A204.1 (cell line): ENCODE measurements around the gene TRAT1.
"Not testable (repeated sequence)": the region's sequence is repeated elsewhere in the genome, so short reads cannot be mapped to it uniquely, and the experiment has no call there.

ENCODE experiments used
- FAIRE-seq: peaks from 2 replicates; lab custom pipeline; 2012; peaks lifted over from hg19 to GRCh38; lab: Jason Lieb, UNC

Gene TRAT1, protein sequence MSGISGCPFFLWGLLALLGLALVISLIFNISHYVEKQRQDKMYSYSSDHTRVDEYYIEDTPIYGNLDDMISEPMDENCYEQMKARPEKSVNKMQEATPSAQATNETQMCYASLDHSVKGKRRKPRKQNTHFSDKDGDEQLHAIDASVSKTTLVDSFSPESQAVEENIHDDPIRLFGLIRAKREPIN

DNA sequence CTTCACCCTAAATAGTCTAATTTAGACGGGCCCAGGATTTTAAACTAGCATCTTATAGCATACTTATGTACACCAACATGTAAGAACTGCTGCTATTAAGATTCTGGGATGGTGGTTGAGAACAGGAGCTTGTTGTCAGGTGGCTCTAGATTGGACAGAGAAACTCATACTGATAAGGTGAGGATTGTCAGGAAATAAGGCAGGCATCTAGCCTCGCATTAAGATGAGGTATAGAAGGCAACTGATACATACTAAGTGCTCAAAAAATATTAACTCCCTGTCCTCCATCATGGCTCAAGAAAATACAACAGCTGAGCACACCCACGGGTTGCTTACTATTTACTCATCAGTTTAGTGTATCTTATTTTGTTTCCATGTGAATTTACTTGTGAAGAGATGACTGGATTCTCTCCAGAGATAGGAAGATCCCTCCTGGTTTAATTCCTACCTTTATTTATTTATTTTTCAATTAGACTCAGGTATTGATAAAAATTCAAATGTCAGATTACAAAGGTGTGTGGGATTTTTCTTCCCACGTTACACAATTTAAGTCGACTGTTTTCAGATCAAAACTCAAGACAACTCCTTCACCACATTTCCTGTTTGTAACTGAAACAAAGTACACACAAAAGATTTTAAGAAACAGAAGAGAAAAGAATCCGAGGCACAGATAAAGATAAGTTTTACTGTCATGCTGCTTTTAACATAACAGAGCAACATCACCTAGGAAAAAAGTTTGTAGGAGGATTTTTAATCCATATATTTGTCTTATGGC is at the start of gene TRAT1:
TRAT1 (plus strand) TSS at position 664 of the 775 bp plus-strand sequence. CDS start 142 bp downstream, outside the sequence.
- no peak for FAIRE-seq

DNA sequence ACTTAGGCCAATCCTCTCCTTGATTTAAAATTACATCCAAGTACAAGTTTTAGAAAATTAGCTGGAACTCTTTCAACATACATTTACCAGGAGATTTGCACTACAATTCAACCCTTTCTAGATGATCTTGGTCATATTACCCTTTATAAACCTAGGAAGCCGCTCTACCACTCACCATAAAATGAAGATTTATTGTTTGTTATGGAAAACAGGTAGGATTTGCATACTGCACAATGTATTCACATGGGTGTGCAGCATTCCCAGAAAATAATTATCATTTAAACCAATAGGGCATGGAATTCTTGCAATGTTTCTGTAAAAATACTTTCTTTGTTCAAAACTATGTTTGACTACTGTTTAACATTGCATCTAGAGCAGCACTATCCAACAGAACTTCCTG is 46.9 kb upstream of the TRAT1 start:
- FAIRE-seq: no peak

DNA sequence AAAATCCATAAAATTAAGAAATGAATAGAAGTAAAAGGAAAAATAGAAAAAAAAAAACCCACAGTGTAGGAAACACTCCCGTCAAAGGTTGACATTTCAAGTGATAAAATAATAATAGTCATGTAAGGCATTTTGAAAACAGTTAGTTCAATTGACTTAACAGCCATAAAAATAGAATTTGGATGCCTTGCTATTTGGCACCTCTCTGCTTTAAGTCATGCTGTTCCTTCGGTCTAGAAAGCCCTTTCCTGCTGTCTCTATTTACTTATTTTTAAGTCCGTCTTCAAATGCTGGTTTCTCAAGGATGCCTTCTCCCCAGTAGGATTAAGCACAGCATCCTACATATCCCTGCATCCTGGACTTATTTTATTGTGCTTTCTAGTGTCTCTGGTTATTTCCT is 43.1 kb upstream of the TRAT1 start:
- no peak for FAIRE-seq

DNA sequence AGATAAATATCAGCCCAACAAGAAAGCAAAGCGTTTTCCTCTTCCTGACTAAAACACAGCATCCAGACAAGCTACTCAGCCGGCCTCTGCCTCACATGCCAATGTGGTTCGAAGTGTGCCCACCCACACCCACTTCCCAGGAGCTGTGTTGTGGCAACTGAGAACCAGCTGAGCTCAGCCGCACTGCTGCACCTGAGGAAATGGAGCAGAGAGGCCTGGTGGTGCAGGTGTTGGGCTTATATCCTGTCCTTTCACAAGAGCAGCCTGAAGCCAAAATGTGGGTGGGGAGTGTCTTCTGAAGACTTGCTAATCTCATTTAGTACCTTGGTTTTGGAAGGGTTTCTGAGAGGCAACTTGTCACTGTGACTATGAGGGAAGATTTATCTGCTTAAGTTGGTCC is 42.4 kb upstream of the TRAT1 start:
- no peak for FAIRE-seq

DNA sequence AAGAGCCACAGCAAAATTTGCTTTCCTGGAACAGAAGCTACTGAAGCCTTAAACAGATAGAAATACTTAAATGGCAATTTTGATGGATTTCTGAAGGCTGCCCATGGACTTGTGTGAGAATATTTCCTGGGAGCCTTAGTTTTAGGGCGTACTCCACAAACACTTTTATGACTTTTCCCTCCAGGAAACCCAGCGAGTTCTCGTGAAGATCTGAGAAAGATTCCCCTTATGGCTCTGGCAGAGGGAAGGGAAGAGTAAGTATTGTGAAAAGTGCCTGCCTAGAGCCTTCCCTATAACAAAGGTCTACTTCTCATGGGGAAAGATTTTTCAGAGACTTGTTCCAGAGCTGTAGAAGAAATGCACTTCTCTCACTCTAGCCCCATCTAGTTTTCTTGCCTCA is 31.1 kb upstream of the TRAT1 start:
- no peak for FAIRE-seq

DNA sequence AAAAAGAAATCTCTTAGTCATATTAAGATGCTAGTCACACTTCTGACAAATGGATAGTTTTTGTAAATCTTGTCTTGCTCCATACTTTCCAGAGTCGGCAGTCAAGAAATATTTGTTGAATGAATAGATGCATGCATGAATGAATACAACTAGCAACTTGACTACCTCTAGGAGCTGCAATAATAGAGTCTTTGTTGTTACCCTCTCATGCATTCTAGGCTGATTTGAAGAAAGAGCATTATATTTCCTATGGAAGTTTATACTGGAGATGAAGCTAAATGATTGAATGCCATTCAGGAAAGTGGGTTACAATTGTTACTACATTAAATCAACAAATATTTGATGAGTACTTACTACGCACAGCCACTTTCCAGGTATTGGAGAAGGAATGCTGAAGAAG is 18.1 kb upstream of the TRAT1 start:
- FAIRE-seq: no peak

DNA sequence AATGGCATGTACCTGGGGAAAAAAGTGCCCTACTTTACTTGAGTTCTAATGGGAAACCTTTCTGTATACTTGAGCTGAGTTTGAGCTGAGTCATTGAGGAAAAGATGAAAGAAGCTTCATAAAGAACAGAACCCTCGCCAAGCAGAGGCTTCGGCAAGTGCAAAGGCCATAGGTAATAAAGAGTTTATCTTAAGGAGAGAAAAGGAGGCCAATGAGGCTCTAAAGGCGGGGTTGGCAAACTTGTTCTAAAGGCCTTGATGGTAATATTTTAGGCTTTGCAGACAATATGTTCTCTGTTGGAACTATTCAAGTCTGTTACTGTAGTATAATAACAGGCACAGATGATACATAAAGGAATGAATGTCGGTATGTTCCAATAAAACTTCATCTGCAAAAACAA is 17.6 kb upstream of the TRAT1 start:
- no peak for FAIRE-seq

DNA sequence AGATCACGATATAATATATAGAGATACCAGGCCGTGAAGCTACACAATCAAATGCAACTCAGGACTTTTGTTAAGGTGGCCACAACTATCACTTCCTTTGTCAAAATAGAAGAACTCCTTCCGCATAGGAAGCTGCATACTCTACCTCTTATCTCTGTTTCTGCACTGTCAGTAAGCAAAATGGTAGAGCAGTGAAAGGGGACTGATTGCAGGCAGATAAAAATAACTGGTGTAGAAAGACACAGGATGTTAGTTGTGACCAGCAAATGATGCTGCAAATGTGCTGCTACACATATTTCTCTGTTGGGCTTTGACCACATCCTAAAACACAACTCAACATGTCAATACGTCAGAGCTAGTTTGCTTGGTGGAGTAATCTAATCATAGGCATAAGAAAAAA is 16.3 kb upstream of the TRAT1 start:
- FAIRE-seq: no peak

DNA sequence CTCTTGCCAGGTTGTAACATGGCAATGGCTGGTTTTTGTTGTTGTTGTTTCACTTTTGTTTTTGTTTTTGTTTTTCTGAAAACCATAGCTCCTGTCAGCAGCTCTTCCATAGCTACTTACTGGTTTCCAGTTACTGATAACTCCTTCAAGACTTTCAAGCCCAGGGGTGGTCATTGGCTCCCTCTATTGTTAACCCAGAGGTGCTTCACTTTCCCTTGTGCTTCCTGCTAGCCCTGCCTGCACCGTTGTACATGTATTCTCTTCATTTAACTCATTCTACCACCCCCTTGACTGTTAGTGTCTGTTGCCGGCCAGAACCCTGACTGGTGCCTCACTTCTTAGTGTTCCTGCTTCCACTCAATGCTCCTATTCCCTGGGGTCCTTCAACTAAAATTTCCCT is 4.2 kb upstream of the TRAT1 start:
- no peak for FAIRE-seq

DNA sequence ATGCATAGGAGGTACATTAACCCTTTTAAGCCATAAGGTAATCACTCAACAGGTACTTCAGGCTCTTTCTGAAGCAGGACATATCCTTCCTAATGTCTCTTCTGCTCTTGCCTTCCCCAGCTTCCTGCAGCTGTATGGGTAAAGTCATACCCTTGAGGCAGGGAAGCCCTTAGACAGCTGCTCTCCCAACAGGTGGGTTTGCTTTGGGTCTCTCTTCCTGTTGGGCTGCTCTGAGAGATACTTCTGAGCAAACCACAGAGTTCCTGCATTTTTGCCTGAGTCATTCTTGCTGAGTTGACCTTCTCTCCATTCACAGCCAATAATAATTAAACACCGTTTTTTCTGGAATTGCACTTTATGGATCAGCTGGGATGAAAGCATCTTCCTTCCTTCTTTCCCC is 2.0 kb upstream of the TRAT1 start:
- no peak for FAIRE-seq

DNA sequence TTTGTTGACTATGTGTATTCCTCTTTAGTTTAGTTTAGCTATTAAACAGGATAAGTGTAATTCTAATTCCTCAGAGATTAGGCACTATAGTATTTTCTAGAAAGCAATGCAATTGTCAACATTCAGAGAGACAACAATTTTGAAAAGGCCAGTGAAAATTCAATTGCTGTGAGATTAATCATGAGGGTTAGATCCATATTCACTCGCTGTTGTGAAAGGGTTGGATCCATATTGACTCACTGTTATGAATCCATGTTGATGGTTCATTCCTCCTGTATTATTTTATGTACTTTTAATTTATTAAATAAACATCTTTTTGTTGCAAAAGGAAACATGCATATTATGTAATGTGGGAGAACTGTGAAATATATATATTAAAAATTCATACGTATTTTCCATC is 641 bp downstream of the TRAT1 start:
- no peak for FAIRE-seq

DNA sequence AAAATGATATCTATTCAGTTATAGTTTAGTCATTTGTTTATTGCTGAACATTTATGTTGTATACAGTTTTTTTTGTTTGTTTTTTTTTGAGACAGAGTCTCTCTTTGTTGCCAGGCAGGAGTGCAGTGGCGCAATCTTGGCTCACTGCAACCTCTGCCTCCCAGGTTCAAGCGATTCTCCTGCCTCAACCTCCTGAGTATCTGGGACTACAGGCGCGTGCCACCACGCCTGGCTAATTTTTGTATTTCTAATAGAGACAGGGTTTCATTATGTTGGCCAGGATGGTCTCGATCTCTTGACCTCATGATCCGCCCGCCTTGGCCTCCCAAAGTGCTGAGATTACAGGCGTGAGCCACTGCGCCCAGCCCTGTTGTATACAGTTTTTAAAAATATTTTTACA is 1.2 kb downstream of the TRAT1 start:
- not testable (repeated sequence) for FAIRE-seq

DNA sequence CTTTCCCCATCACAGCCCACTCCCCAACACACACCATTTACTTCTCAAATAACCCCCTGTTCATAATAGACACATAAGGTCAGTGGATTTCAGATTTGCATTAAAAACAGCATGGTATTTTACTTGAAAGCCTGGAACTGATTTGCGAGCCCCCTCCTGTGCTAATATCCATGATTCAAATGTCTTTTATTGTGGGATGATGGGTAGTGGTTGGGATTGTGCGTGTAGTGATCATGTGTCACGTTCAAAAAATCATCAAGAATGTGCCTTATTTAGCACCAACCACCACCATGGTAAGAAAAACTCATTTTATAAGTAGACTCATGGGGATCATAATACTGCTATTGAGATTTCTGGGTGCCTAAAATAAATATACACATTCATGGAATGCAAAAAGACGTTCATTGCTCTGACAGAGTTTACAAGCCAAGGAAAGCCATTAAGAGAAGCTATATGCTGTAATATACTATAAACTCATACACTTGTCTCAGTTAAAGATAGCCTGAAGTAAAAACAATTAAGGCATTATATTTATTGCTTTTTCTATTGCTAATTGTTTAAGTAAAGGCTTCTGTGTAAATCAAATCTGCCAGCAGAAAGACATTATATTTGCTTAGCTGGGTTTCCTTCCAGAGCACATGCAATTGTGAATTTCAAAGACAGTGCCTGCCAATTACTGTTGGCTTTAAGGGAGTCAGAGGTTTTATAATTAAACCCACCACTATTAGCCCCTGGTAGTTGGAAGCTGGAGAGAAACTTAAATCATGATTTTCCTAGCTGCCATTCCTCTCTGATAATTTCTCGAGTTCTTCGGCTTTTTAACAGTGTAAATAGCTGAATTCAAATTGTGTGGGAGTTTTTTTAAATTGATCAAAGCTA is 4.0 kb downstream of the TRAT1 start:
- FAIRE-seq: no peak

DNA sequence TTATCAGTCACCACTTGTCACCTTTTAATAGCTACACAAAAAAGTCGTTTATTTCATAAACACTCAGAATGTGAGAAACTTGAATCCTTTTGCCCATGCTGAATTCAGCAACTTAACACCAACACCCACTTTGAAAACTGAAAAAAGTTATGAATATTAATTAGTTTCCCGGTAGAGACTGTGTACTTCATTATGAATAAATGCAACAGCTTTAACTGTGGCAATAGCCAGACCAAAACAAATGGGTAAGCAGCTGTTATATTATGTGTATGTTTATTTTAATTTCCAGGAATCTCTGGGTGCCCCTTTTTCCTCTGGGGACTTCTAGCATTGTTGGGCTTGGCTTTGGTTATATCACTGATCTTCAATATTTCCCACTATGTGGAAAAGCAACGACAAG is 7.8 kb downstream of the TRAT1 start:
- no peak for FAIRE-seq

DNA sequence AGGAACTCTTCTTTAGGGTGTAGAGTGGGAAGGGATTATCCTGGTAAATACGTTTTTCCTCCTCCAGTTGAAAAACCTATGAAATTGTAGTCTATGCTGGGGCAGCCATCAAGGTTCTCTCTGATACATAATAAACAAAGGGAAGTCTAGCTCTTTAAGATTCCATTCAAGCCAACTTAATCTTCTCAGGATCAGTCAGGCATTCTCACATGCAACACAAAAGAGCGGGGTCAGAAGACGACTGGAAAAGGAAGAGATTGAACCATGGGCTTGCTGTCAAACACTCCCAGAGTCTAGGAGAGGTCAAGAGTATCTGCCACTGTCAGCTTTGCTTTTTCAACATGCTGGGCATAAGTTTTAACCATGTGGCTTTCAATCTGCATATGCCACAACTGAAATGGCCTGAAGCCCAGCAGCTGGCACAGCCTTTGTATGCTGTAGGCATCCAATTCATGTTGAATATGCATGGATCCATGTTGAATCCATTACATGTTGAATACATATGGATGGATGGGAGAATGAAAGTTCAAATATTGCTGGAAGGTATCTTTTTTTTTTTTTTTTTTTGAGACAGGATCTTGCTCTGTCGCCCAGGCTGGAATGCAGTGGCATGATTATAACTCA is 8.5 kb downstream of the TRAT1 start:
- no peak for FAIRE-seq

DNA sequence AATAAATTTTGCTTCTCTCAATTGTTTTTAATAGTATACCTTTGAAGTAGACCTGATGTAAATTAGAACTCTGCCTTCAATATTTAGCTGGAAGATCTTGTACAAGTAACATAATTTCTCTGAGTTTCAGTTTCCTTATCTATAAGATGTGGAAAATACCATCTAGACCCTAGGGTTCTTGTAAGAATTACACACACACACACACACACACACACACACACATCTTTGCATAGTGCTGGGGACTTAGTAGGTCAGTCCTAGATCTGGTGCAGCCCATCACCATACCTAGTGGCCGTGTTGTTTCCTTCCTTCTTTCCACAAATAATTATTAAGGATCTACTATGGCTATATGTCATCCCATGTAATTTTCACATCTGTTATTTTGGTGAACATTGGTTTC is 11.0 kb downstream of the TRAT1 start:
- no peak for FAIRE-seq

DNA sequence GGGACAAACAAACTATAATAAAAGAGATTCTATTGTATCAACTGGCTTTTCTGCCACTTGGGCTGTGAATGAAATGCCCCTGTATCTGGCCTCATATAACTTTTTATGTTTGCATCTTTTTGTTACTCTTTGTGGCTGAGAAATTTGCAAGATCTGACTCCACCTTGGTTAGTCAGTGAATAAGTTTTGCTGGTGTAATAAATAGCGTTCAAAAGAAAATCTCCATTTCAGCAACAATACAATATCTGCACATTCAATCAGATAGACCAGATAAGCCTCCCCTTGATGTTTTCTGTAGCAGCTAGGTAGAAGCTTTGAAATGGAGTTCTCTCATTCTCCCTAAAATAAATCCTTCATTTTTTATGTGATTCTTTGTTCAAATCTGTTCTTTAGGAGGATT is 12.0 kb downstream of the TRAT1 start:
- FAIRE-seq: no peak

DNA sequence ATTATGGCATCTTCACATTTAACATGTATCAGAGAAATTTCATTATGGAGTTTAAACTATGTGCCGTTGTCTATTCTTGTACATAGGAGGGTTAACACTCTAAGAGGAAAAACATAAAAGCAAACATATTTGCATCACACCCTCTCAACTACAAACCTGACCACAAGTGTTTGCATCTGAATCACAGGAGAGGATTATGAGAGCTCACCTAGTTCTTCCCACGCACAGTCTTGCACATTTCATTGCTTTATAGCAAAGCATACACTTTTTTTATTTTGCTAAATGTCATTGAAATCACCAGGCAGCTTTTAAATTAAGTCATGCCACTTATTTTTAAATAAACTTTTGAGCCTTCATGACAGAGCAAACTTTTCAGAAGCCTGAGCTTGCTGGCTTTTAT is 12.5 kb downstream of the TRAT1 start:
- FAIRE-seq: no peak

DNA sequence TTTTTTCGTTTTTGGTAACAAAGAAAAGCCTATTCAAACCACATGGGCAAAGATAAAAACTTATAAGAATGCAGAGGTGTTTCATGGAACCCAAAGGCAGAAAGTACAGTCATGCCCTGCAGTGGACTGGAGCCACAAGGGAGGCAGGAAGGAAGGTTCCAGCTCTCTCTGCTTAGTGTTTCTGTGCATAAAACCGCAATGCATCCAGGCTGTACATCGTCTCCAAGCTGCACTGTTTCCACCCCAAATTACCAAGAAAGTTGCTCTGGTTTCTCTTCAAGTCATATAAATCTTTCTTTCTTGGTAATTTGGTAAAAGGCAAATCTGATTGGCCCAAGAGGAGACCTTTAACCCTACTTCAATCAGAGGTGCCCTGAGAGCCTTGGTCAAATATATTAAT is 15.8 kb downstream of the TRAT1 start:
- FAIRE-seq: no peak

DNA sequence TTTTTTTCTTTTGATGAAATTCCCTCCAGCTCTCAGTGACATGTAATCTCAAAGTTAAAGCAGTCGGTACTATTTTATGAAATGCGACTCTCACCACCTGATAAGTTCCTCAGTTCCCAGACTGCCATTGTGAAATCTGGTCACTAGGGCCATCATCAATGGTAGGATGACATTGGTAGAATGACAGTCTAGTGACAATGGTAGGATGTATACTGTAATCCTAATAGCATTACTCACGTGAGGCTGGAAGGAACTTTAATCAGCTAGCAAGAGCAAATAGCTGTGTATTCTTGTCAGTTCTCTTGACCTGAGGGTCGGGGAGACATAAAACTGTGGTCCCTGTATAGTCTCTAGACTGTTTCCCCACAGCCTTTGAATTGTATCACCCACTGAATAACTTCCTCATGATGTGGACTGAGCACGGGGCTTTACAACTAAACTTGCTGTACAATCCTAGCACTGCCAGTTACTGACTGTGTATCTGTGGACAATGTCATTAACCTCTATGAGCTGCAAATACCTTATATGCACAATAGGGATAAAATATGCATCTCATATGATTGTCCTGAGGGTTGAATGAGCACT is 23.2 kb downstream of the TRAT1 start:
- no peak for FAIRE-seq

DNA sequence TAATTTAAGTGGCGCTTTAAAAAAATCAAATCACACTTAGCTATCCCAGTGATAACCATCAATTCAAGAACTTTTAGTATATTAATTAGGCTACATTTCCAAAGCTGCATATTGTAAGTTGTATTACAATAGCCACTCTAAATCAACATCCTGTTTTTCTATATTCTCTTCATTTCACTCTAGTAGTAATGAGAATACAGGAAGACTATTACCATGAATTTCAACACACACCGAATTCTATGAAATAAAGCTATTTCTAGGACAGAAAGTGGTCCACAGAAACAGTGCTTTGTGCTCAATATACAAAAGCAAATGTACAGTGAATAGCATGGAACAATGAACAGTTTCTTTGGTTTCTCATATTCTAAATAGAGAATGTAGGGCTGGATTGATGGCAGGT is 24.6 kb downstream of the TRAT1 start:
- FAIRE-seq: no peak

DNA sequence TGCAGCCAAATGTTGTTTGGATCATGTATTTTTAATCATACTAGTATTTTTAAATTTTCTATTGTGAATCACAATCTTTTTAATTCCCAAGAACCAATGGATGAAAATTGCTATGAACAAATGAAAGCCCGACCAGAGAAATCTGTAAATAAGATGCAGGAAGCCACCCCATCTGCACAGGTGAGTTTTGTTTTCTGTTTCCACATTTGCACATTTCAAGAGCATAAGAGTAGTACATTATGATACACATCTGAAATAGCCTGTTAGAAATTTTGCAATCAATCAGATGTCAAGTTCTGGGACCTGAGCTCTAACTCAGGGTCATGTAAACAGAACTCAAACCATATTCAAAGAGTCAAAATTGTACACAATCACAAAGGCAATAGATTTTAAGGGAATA is 26.5 kb downstream of the TRAT1 start:
- no peak for FAIRE-seq
